ENCODE results near the gene BST1.
A peak's percentile ranks its signal among the peaks of the same experiment; 100 is the strongest.
"Not testable (repeated sequence)": the region's sequence is repeated elsewhere in the genome, so short reads cannot be mapped to it uniquely, and the experiment has no call there.

Gene BST1

GRCh38 chr4:15753081-15753480, 50.2 kb downstream of the BST1 start:
- no peak for DNase-seq

- no peak for DNase-seq
Observed at GRCh38 chr4:15753786-15754185, 50.9 kb downstream of the BST1 start.

GRCh38 chr4:15754323-15754722, 51.5 kb downstream of the BST1 start:
- DNase-seq = no peak

GRCh38 chr4:15755321-15756155, 52.7 kb downstream of the BST1 start:
- no peak for DNase-seq

- peak; percentile 66 for DNase-seq
Observed at GRCh38 chr4:15756361-15756861, 53.5 kb downstream of the BST1 start.

GRCh38 chr4:15757054-15757453, 54.2 kb downstream of the BST1 start:
- DNase-seq = no peak

- no peak for DNase-seq
Observed at GRCh38 chr4:15758294-15758693, 55.4 kb downstream of the BST1 start.

- DNase-seq = not testable (repeated sequence)
Observed at GRCh38 chr4:15762460-15762859, 59.6 kb downstream of the BST1 start.

GRCh38 chr4:15765391-15765790, 62.5 kb downstream of the BST1 start:
- DNase-seq = no peak

- no peak for DNase-seq
Observed at GRCh38 chr4:15765910-15766697, 63.2 kb downstream of the BST1 start.

GRCh38 chr4:15766821-15767220, 64.0 kb downstream of the BST1 start:
- DNase-seq = no peak

- DNase-seq = no peak
Observed at GRCh38 chr4:15769202-15769601, 66.3 kb downstream of the BST1 start.

- DNase-seq = peak; percentile 63
Observed at GRCh38 chr4:15771216-15772058, 68.6 kb downstream of the BST1 start.

GRCh38 chr4:15774020-15774420, 71.2 kb downstream of the BST1 start:
- no peak for DNase-seq

- no peak for DNase-seq
Observed at GRCh38 chr4:15776871-15777648, 74.2 kb downstream of the BST1 start.

GRCh38 chr4:15777697-15778288, 74.9 kb downstream of the BST1 start:
- no peak for DNase-seq

- DNase-seq = peak; percentile 34
Observed at GRCh38 chr4:15778289-15779241, 75.7 kb downstream of the BST1 start, which contains the start of gene CD38. CD38 (plus strand) TSS chr4:15778328; CDS start chr4:15778415, 87 bp downstream.

- DNase-seq = peak; percentile 37
Observed at GRCh38 chr4:15779306-15779705, 76.4 kb downstream of the BST1 start.

- no peak for DNase-seq
Observed at GRCh38 chr4:15779809-15780208, 76.9 kb downstream of the BST1 start.

- no peak for DNase-seq
Observed at GRCh38 chr4:15781427-15782095, 78.7 kb downstream of the BST1 start.
